GM23338 (cell line): Measurements from ENCODE around the gene LRRC37B. TPM values are rescaled to one million over a fixed set of nuclear protein-coding genes. Genes with fewer than 3 reads are reported as not detected.
A peak's percentile ranks its signal among the peaks of the same experiment; 100 is the strongest.
"Not testable (repeated sequence)": the region's sequence is repeated elsewhere in the genome, so short reads cannot be mapped to it uniquely, and the experiment has no call there.

Source experiments
- ATAC-seq: fragments of 200-7000 bp; cut with Tn5 transposase; 3 replicates; pipeline ENCODE4 v1.9.1; 2020
- DNase-seq: peaks from one replicate; pipeline ENCODE4 v3.0.0-alpha.2; 2015; ENCODE audit warnings: low spot score
- H2AFZ ChIP-seq: fragments of 200-600 bp; sonication (generic); 2 replicates; pipeline ENCODE4 v1.8.0; 2016; ENCODE audit warnings: antibody characterized with exemption, mild to moderate bottlenecking, moderate library complexity
- H3F3A ChIP-seq: fragments of 200-600 bp; sonication (generic); replicated peaks from 2 replicates; pipeline ENCODE4 v1.8.0; 2017; ENCODE audit warnings: antibody characterized with exemption, mixed run types, low read depth
- H3K27ac ChIP-seq: fragments of 200-600 bp; sonication (generic); 2 replicates; pipeline ENCODE4 v1.6.1; 2016; ENCODE audit warnings: low read depth
- H3K27me3 ChIP-seq: fragments of 200-600 bp; sonication (generic); 2 replicates; pipeline ENCODE4 v1.8.0; 2016; ENCODE audit warnings: mild to moderate bottlenecking, mixed run types, moderate library complexity; ENCODE audit not compliant: insufficient read depth
- H3K36me3 ChIP-seq: fragments of 200-600 bp; sonication (generic); 2 replicates; pipeline ENCODE4 v1.8.0; 2016; ENCODE audit warnings: mild to moderate bottlenecking; ENCODE audit not compliant: insufficient read depth
- H3K4me1 ChIP-seq: fragments of 200-600 bp; sonication (generic); 2 replicates; pipeline ENCODE4 v1.8.0; 2016; ENCODE audit warnings: mild to moderate bottlenecking, moderate library complexity; ENCODE audit not compliant: insufficient read depth
- H3K4me2 ChIP-seq: fragments of 200-600 bp; sonication (generic); 2 replicates; pipeline ENCODE4 v1.7.1; 2017; ENCODE audit warnings: mixed run types
- H3K4me3 ChIP-seq: fragments of 200-600 bp; sonication (generic); 2 replicates; pipeline ENCODE4 v1.6.1; 2016; ENCODE audit warnings: mixed run types
- H3K79me2 ChIP-seq: fragments of 200-600 bp; sonication (generic); replicated peaks from 2 replicates; pipeline ENCODE4 v1.8.0; 2017; ENCODE audit warnings: mild to moderate bottlenecking; ENCODE audit not compliant: insufficient read depth
- H3K9me2 ChIP-seq: fragments of 200-600 bp; sonication (generic); 2 replicates; pipeline ENCODE4 v1.8.0; 2017; ENCODE audit not compliant: insufficient read depth
- H4K20me1 ChIP-seq: fragments of 200-600 bp; sonication (generic); replicated peaks from 2 replicates; pipeline ENCODE4 v1.8.0; 2017; ENCODE audit warnings: mild to moderate bottlenecking; ENCODE audit not compliant: insufficient read depth
- H3K27ac Mint-ChIP-seq: 2 replicates; pipeline ENCODE4 v1.8.0; 2020; ENCODE audit warnings: inconsistent platforms, mild to moderate bottlenecking, moderate library complexity, mixed read lengths
- H3K27me3 Mint-ChIP-seq: 3 replicates; pipeline ENCODE4 v1.8.0; 2022; ENCODE audit warnings: low read depth, mild to moderate bottlenecking, moderate library complexity, mixed read lengths, inconsistent platforms; ENCODE audit not compliant: insufficient read depth, poor library complexity
- H3K36me3 Mint-ChIP-seq: 3 replicates; pipeline ENCODE4 v1.8.0; 2021; ENCODE audit warnings: low read depth, mild to moderate bottlenecking, inconsistent platforms, moderate library complexity, mixed read lengths
- H3K4me1 Mint-ChIP-seq: 3 replicates; pipeline ENCODE4 v1.8.0; 2020; ENCODE audit warnings: mild to moderate bottlenecking, inconsistent platforms, mixed read lengths
- H3K4me3 Mint-ChIP-seq: 3 replicates; pipeline ENCODE4 v1.8.0; 2021; ENCODE audit warnings: moderate library complexity, mild to moderate bottlenecking, inconsistent platforms, mixed read lengths
- H3K9me3 Mint-ChIP-seq: 3 replicates; pipeline ENCODE4 v1.8.0; 2020; ENCODE audit warnings: moderate library complexity, mild to moderate bottlenecking, inconsistent platforms, mixed read lengths
- ZNF462 ChIP-seq: fragments of 250-450 bp; sonication (Bioruptor Pico); IDR thresholded peaks from 2 replicates; pipeline ENCODE4 v1.5.0; 2020; ENCODE audit warnings: mild to moderate bottlenecking, moderate library complexity
- polyA plus RNA-seq: library from polyadenylated mRNA; unstranded; fragments of >200 nt; fragmentation: Nextera tagmentation; extraction: Ambion mirVana; gene quantifications from 2 replicates; pipeline ENCODE4 v1.2.1, GENCODE V29; 2016
- total RNA-seq: library from RNA; depleted of rRNA; stranded (reverse); fragments of >200 nt; shearing (Covaris generic); gene quantifications from 2 replicates; pipeline ENCODE4 v1.2.3, GENCODE V29; 2014

Gene LRRC37B
- total and polyA plus RNA-seq, 2 experiments from 2014 or later = 21.4 to 24.3 TPM

- Mint-ChIP-seq H3K4me3 (peak overlapping the region; percentile 73), H3K27ac (peak overlapping the region; percentile 97)
- not testable (repeated sequence) for H3K4me1 Mint-ChIP-seq, H3K79me2 ChIP-seq, H3K27me3 ChIP-seq, H3F3A ChIP-seq, H3K9me2 ChIP-seq, H3K36me3 Mint-ChIP-seq, H3K4me1 ChIP-seq, H3K36me3 ChIP-seq, H2AFZ ChIP-seq, H3K9me3 Mint-ChIP-seq, H4K20me1 ChIP-seq, H3K27me3 Mint-ChIP-seq
- 0 out of 2 replicates have a peak, but pooled peaks have one; percentile 13 for TF ChIP-seq ZNF462 (CRISPR knock-in tag)
- DNase-seq (peak; percentile 55), ATAC-seq (peak; percentile 68)
- Histone ChIP-seq H3K4me2 (peak overlapping the region; percentile 76), H3K4me3 (peak overlapping the region; percentile 53), H3K27ac (peak overlapping the region; percentile 98)
Observed at GRCh38 chr17:32084942-32085829, 78.0 kb downstream of the LRRC37B start.

- not testable (repeated sequence) for H2AFZ ChIP-seq, H3K4me3 ChIP-seq, H3K4me2 ChIP-seq, H3K9me2 ChIP-seq, H3K79me2 ChIP-seq, H3K4me1 ChIP-seq, H3K27me3 ChIP-seq, H3K4me3 Mint-ChIP-seq, H3K36me3 ChIP-seq, DNase-seq, H3F3A ChIP-seq, ATAC-seq, H3K27me3 Mint-ChIP-seq, H3K9me3 Mint-ChIP-seq, H3K4me1 Mint-ChIP-seq, H4K20me1 ChIP-seq, H3K36me3 Mint-ChIP-seq, H3K27ac Mint-ChIP-seq
- peak overlapping the region; percentile 69; the same call in 1 of the 2 replicates for H3K27ac ChIP-seq
Observed at GRCh38 chr17:32086833-32087232, 79.7 kb downstream of the LRRC37B start.

- not testable (repeated sequence) for H3K4me1 Mint-ChIP-seq, H3K4me1 ChIP-seq, H3K36me3 Mint-ChIP-seq, H3K36me3 ChIP-seq, H3K4me2 ChIP-seq, H3K27me3 Mint-ChIP-seq, H3K9me3 Mint-ChIP-seq, H3K27me3 ChIP-seq, H2AFZ ChIP-seq, ATAC-seq, H3F3A ChIP-seq, H3K9me2 ChIP-seq, H4K20me1 ChIP-seq, DNase-seq, H3K79me2 ChIP-seq, H3K4me3 Mint-ChIP-seq, H3K4me3 ChIP-seq, H3K27ac ChIP-seq
- peak overlapping the region; percentile 11; the same call in 1 of the 2 replicates for H3K27ac Mint-ChIP-seq
Observed at GRCh38 chr17:32092062-32092461, 84.9 kb downstream of the LRRC37B start.
